HG03439 (cell line): ENCODE results near the gene LRRFIP1.

Experiments
- ATAC-seq: cut with Tn5 transposase; IDR thresholded peaks from one replicate; pipeline ENCODE4 v1.9.1; 2021; ENCODE audit warnings: mild to moderate bottlenecking, moderate library complexity; ENCODE audit not compliant: unreplicated experiment

LRRFIP1 gene

GRCh38 chr2:237820421-237820820, 193.0 kb downstream of the LRRFIP1 start:
- no peak for ATAC-seq

- ATAC-seq = no peak
These were observed 196.2 kb downstream of the LRRFIP1 start for GRCh38 chr2:237823544-237823943.

GRCh38 chr2:237824085-237824484, 196.7 kb downstream of the LRRFIP1 start:
- ATAC-seq = no peak

- no peak for ATAC-seq
These were observed 200.1 kb downstream of the LRRFIP1 start for GRCh38 chr2:237827421-237827987.
